Erythroblast (primary cell): Measurements from ENCODE around the gene MRRF.

Source experiments
- GATA1 ChIP-seq: IDR thresholded peaks from 2 replicates; pipeline ENCODE4 v1.6.1; 2011; ENCODE audit warnings: low read depth, mild to moderate bottlenecking, control low read depth, low read length, moderate library complexity
- POLR2A ChIP-seq: IDR thresholded peaks from 2 replicates; pipeline ENCODE4 v1.6.1; 2011; ENCODE audit warnings: mild to moderate bottlenecking, low read length

GRCh38 chr9:122322553-122322952 lies 57.9 kb downstream of the MRRF start:
- TF ChIP-seq POLR2A (no peak), GATA1 (no peak)
